NB4 (cell line): Measurements from ENCODE around the gene TSPAN32.
"Not testable (repeated sequence)": the region's sequence is repeated elsewhere in the genome, so short reads cannot be mapped to it uniquely, and the experiment has no call there.

Experiments used
- DNase-seq: peaks from one replicate; pipeline ENCODE4 v3.0.0; 2010; ENCODE audit warnings: low read depth
- H3K4me3 ChIP-seq: one replicate; pipeline ENCODE4 v1.5.1; 2011; ENCODE audit warnings: mild to moderate bottlenecking, low read depth, low read length, moderate library complexity
- CTCF ChIP-seq: IDR thresholded peaks from one replicate; pipeline ENCODE4 v1.5.1; 2012; ENCODE audit warnings: low read depth, low read length
- MAX ChIP-seq: IDR thresholded peaks from 2 replicates; pipeline ENCODE4 v1.6.1; 2011; ENCODE audit warnings: low read depth, low read length
- MYC ChIP-seq: IDR thresholded peaks from 2 replicates; pipeline ENCODE4 v1.6.1; 2011; ENCODE audit warnings: low read depth, low read length
- POLR2A ChIP-seq: IDR thresholded peaks from 2 replicates; pipeline ENCODE4 v1.6.1; 2011; ENCODE audit warnings: mild to moderate bottlenecking; ENCODE audit not compliant: insufficient read length; ENCODE audit errors: extremely low read depth

TSPAN32 gene

DNA sequence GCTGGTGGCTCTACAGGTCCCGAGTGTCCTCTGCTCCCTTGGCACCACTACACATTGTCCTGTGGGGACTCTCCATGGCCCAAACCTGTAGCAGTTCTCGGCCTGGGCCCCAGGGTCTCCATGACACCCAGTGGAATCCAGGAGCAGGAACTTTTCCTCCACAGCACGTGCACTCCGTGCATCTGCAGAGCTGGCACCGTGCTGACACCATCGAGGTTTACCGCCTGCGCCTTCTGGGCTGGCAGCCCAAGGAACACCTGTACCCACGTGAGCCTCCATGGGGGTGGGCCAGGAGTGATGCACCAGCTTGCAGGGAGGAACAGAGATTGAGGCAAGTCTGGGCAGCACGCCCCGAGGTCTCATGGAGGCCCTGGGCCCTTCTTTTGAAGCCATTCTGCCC is 25.2 kb downstream of the TSPAN32 start:
- no peak for TF ChIP-seq CTCF
- TF ChIP-seq MYC: no peak
- TF ChIP-seq MAX: no peak
- no peak for TF ChIP-seq POLR2A
- no peak overlapping the region for H3K4me3 ChIP-seq
- DNase-seq: no peak

DNA sequence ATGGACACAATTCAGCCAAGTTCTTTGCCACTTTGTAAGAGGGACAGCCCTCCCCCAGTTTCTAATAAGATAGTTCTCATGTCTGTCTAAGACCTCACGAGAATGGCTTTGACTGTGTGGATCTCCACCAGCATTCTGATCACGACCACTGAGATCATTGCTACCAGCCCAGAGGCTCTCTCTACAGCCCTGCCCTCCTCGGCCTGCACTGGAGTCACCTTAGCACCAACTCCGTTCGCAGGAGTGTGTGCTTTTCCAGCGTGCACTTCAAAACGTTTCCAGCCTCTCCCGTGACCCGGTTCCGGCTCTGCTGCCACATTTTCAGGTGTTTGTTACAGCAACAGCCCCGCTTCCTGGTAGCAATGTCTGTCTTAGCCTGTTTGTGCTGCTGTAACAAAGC is 26.2 kb downstream of the TSPAN32 start:
- TF ChIP-seq MYC: no peak
- TF ChIP-seq MAX: no peak
- no peak for TF ChIP-seq CTCF
- TF ChIP-seq POLR2A: no peak
- no peak for DNase-seq
- no peak overlapping the region for H3K4me3 ChIP-seq

DNA sequence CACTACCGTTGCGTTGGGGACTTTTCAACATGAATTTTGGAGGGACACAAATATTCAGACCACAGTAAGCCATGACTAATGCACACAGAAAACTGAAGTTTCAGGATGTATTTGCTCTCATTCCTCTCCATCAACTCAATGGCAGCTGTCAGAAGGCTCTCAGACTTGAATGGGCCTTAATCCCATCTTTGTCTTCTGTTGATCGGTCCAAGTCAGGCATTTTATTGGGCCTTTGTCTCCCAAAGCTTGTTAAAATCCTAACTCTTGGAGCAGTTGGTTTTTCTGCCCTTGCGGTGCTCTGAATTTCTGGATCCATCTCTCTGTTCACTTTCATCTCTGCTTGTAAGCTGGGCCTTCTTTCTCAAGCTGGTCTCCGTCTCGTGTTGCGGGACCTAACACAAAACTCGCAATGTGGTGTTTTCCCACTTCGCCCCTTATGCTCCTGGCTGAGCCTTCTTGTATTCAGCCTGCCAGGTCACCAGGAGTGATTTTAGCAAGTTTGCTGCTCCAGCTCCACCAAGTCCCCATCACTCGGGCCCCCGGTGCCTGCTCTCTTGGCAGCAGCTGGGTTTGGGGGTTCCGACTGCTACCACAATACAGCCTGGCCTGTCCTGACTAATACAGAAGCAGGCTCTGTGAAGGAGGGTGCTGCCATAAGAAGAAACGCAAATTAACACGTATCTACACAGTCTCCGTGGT is 27.0 kb downstream of the TSPAN32 start:
- H3K4me3 ChIP-seq: no peak overlapping the region
- no peak for TF ChIP-seq POLR2A
- no peak for TF ChIP-seq MYC
- TF ChIP-seq MAX: no peak
- TF ChIP-seq CTCF: no peak
- DNase-seq: no peak

DNA sequence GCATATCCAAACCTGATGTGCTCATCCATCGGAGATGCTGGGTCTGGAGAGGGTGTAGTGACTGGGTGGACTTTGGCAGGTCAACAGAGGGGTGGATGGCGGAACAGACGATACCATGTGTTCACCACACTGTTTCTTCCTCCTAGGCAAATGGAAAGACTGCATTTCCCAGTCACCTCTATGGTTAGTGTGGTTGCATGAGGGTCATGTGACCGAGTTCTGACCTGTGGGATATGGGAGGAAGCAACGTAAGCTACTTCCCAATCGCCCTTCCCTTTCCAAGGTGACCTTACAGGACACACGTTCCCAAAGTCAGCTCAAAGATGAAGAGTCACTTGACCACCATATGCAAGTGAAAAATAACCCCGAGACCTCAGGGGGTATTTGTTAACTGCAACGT is 27.7 kb downstream of the TSPAN32 start:
- no peak for TF ChIP-seq MAX
- TF ChIP-seq POLR2A: no peak
- no peak for TF ChIP-seq CTCF
- TF ChIP-seq MYC: no peak
- no peak overlapping the region for H3K4me3 ChIP-seq
- no peak for DNase-seq

DNA sequence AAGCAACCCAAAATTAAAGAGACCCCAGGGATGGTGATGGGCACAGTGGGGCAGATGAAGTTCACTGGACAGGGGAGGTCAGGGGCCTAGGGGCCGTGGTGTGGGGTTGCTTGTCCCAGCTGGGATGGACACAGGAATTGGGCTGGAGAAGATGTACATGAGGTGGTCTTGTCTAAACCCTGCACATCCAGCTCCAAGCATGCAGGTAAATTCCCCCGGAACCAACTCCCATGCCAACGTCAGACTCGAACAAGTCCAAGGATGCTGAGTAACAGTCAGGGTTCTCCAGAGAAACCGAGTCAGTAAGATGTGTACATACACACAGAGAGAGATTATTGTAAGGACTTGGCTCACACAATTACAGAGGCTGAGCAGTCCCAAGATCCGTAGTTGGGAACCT is 28.9 kb downstream of the TSPAN32 start:
- no peak for DNase-seq
- TF ChIP-seq POLR2A: no peak
- TF ChIP-seq MYC: no peak
- TF ChIP-seq CTCF: no peak
- TF ChIP-seq MAX: no peak
- H3K4me3 ChIP-seq: no peak overlapping the region

DNA sequence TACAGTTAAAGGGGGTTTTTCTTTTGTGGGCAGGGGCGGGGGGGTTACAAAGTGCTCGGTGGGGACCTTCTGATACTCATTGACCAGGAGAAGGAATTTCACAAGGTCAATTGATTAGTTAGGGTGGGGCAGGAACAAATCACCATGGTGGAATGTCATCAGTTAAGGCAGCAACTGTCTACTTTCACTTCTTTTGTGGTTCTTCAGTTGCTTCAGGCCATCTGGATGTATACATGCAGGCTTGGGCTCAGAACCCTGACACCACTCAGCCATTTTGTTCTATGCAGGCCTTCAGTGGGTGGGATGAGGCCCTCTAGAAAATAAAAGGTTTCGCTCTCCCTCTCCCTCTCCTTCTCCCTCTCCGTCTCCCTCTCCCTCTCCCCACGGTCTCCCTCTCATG is 29.6 kb downstream of the TSPAN32 start:
- DNase-seq: no peak
- TF ChIP-seq POLR2A: no peak
- TF ChIP-seq CTCF: no peak
- TF ChIP-seq MYC: no peak
- no peak for TF ChIP-seq MAX

DNA sequence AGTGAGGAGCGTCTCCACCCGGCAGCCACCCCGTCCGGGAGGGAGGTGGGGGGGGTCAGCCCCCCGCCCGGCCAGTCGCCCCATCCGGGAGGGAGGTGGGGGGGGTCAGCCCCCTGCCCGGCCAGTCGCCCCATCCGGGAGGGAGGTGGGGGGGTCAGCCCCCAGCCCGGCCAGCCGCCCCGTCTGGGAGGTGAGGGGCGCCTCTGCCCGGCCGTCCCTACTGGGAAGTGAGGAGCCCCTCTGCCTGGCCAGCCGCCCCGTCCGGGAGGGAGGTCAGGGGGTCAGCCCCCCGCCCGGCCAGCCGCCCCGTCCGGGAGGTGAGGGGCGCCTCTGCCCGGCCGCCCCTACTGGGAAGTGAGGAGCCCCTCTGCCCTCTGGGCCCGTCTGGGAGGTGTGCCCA is 30.8 kb downstream of the TSPAN32 start:
- not testable (repeated sequence) for DNase-seq, H3K4me3 ChIP-seq

More for the DNA sequence above, 29.6 kb downstream of the TSPAN32 start:
- H3K4me3 ChIP-seq: no peak overlapping the region

DNA sequence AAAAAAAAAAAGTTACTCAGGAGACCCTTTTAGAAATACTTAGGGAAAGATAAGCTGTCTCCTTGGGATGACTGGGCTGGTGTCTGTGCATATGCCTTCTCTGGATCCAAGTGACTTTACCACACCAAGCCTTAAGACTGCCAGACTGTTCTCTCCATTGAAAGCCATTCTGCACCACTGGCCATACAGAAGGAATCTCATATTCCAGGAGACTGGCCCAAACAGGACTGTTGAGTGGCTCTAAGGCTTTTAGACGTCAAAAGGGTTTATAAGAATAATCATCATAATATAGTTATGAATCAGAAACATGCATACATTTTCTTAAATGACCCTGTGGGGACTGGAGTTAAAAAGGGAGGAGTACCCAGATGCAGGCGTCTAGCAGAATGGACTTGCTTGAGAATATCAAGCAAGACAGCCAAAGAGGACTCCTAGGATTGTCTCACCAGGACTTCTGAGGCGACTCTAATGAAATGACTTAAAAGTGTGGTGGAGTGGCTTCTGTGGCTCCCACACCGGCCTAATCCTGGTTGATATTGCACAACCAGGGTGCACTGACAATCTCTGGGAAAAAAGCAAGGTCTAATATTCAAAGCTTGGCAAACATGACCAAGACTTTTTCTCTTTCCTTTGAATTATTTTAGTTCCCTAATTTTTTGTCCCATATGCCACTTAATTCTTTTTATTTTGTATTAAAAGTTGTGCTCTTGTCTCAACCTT is 31.8 kb downstream of the TSPAN32 start:
- not testable (repeated sequence) for DNase-seq, H3K4me3 ChIP-seq
